Caco-2 (cell line): ENCODE data around the gene CDK12. TPM values are rescaled to one million over a fixed set of nuclear protein-coding genes. Genes with fewer than 3 reads are reported as not detected.

Experiments
- BruUV-seq: library from RNA; stranded (reverse); fragments of 400-500 nt; replicated peaks from 2 replicates; lab custom pipeline; 2021; lab: Mats Ljungman, UMichigan
- CTCF ChIA-PET: fragments of 300-600 bp; sonication (Branson Sonifier 250); formaldehyde crosslinking; loops from one replicate; lab custom pipeline; 2022; ENCODE audit warnings: antibody characterized with exemption; lab: Charles Lee
- POLR2A ChIA-PET: fragments of 300-600 bp; sonication (Branson Sonifier 250); formaldehyde crosslinking; loops from one replicate; lab custom pipeline; 2022; ENCODE audit warnings: antibody characterized with exemption; lab: Charles Lee
- DNase-seq, 2 experiments: peaks; one replicate each; pipeline versions ENCODE4 v3.0.0 to v3.0.0-alpha.2; 2020 to 2022
- H3K27me3 ChIP-seq: replicated peaks from 2 replicates; pipeline ENCODE4 v1.6.0; 2011; ENCODE audit warnings: low read length; ENCODE audit not compliant: control insufficient read depth, insufficient read depth
- H3K36me3 ChIP-seq: 2 replicates; pipeline ENCODE4 v1.5.1; 2011; ENCODE audit warnings: low read length; ENCODE audit not compliant: control insufficient read depth, insufficient read depth
- H3K4me1 ChIP-seq: fragments of 250-450 bp; sonication (Bioruptor Pico); 2 replicates; pipeline ENCODE4 v1.5.1; 2020; ENCODE audit warnings: mild to moderate bottlenecking
- H3K4me3 ChIP-seq: 2 replicates; pipeline ENCODE4 v1.5.1; 2011; ENCODE audit warnings: low read depth, mild to moderate bottlenecking, control low read depth, low read length
- H3K9me3 ChIP-seq: fragments of 250-450 bp; sonication (Bioruptor Pico); 2 replicates; pipeline ENCODE4 v1.5.1; 2020; ENCODE audit warnings: mild to moderate bottlenecking, moderate library complexity
- H3K27ac Mint-ChIP-seq: one replicate; pipeline ENCODE4 v1.8.0; 2022; ENCODE audit warnings: mixed read lengths; ENCODE audit not compliant: unreplicated experiment
- H3K27me3 Mint-ChIP-seq: one replicate; pipeline ENCODE4 v1.8.0; 2022; ENCODE audit warnings: mixed read lengths; ENCODE audit not compliant: insufficient read depth, unreplicated experiment
- H3K36me3 Mint-ChIP-seq: one replicate; pipeline ENCODE4 v1.8.0; 2022; ENCODE audit warnings: mild to moderate bottlenecking, mixed read lengths; ENCODE audit not compliant: insufficient read depth, unreplicated experiment
- H3K4me1 Mint-ChIP-seq: one replicate; pipeline ENCODE4 v1.8.0; 2022; ENCODE audit warnings: low read depth, mixed read lengths; ENCODE audit not compliant: unreplicated experiment
- H3K4me3 Mint-ChIP-seq: one replicate; pipeline ENCODE4 v1.8.0; 2022; ENCODE audit warnings: mild to moderate bottlenecking, moderate library complexity, mixed read lengths; ENCODE audit not compliant: unreplicated experiment
- H3K9me3 Mint-ChIP-seq: one replicate; pipeline ENCODE4 v1.8.0; 2022; ENCODE audit warnings: mixed read lengths; ENCODE audit not compliant: unreplicated experiment
- CTCF ChIP-seq, 2 experiments: fragments of 200-600 bp in 1 of 2; IDR thresholded peaks; 1 replicate in 1 of 2; 2 replicates in 1 of 2; pipeline versions ENCODE4 v1.5.1 to v1.8.0; 2011 to 2022; ENCODE audit warnings: antibody characterized with exemption in 1 of 2, control low read depth in 1 of 2, inconsistent platforms in 1 of 2, low read depth in 1 of 2, low read length in 1 of 2, mild to moderate bottlenecking in 1 of 2, moderate library complexity in 1 of 2; ENCODE audit not compliant: insufficient read depth in 1 of 2, severe bottlenecking in 1 of 2, unreplicated experiment in 1 of 2
- intact Hi-C: fragments of 100-400 bp; cut with micrococcal nuclease; formaldehyde crosslinking; loops from one replicate; pipeline ENCODE4 v1.10.0; 2022; ENCODE audit not compliant: unreplicated experiment
- total RNA-seq: library from RNA; stranded (reverse); gene quantifications from 2 replicates; pipeline ENCODE4 v1.2.3, GENCODE V29; 2022

Gene CDK12
- total RNA-seq, 1 experiment from 2014 or later: 85.5 TPM

GRCh38 chr17:39540611-39541010 is 79.3 kb downstream of the CDK12 start:
- Histone ChIP-seq H3K4me3 (no peak overlapping the region), H3K36me3 (no peaks in the 10 kb centered on the region), H3K4me1 (peaks cover 25% of the 10 kb centered on the region), H3K9me3 (no peaks in the 10 kb centered on the region), H3K27me3 (no peaks in the 10 kb centered on the region)
- intact Hi-C loops: no loop called here
- DNase-seq: peak in 1 of 2 experiments; percentile 21
- Mint-ChIP-seq H3K27me3 (no peaks in the 10 kb centered on the region), H3K4me1 (peaks cover 15% of the 10 kb centered on the region), H3K9me3 (no peaks in the 10 kb centered on the region), H3K4me3 (no peak overlapping the region), H3K27ac (no peak overlapping the region), H3K36me3 (no peaks in the 10 kb centered on the region)
- no TSS peak for BruUV-seq
- CTCF ChIA-PET: interaction anchor here (0.6 to 0.7 kb wide), 2 partner anchors 112 to 1983 kb away, joined by 3 read pairs; no protein-coding TSS in a partner anchor
- POLR2A ChIA-PET: no interaction called here
- TF ChIP-seq CTCF (IDR thresholded peaks at IDR 0.05; ENCODE audit: insufficient read depth in 1 of 2, low read depth in 1 of 2, low read length in 1 of 2, severe bottlenecking in 1 of 2, unreplicated experiment in 1 of 2): no peak

DNA sequence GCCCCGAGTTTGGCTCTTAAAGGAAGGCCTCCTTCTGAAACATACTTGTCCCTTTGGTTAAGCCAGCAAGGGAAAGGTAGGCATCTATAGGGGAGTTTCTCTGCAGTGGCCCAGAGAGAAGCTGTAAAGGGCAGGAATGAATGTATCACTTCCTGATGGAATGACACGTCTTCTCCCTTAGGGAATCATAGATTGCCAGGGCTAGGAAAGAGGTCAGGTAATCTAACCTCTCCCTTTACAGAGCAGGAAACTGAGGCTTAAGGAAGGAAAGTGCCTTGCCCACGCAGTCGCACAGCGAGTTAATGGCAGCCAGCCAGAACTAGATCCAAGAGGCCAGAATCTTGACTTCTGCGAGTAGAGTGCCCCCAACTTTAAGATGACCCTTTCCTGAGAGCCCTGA is 80.4 kb downstream of the CDK12 start:
- DNase-seq: peak in 1 of 2 experiments; percentile 3
- H3K4me3 Mint-ChIP-seq: no peak overlapping the region
- H3K36me3 ChIP-seq: no peaks in the 10 kb centered on the region
- no peak for TF ChIP-seq CTCF (IDR thresholded peaks at IDR 0.05; ENCODE audit: insufficient read depth in 1 of 2, low read depth in 1 of 2, low read length in 1 of 2, severe bottlenecking in 1 of 2, unreplicated experiment in 1 of 2)
- no peaks in the 10 kb centered on the region for H3K27me3 Mint-ChIP-seq
- no peak overlapping the region for H3K4me3 ChIP-seq
- H3K4me1 ChIP-seq: peaks cover 17% of the 10 kb centered on the region
- ChIA-PET CTCF (no interaction called here), POLR2A (no interaction called here)
- no peaks in the 10 kb centered on the region for H3K9me3 Mint-ChIP-seq
- BruUV-seq: no TSS peak
- no peaks in the 10 kb centered on the region for H3K36me3 Mint-ChIP-seq
- no peaks in the 10 kb centered on the region for H3K27me3 ChIP-seq
- H3K4me1 Mint-ChIP-seq: peaks cover 15% of the 10 kb centered on the region
- intact Hi-C loops: no loop called here
- no peaks in the 10 kb centered on the region for H3K9me3 ChIP-seq
- H3K27ac Mint-ChIP-seq: no peak overlapping the region

DNA sequence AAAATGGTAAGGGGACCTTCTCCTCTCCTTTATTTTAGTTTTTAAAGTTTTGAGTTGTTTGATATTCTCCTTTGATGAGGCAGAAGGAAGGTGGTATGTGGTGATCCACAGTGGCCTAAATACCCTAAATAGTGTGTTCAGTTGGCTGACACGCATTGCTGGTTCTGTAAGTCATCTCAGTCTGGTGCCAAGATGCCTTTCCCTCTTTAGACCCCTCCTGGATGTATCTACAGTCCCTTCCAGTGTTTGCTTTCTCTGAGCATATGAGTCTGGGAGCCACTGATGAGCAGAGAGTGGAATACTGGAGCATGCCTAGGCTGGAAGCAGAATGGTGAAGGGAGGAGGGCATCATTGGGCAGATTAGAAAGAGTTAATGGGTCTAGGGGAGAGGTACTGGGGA is 81.9 kb downstream of the CDK12 start:
- Mint-ChIP-seq H3K4me1 (peaks cover 12% of the 10 kb centered on the region), H3K9me3 (no peaks in the 10 kb centered on the region), H3K27ac (no peak overlapping the region), H3K36me3 (no peaks in the 10 kb centered on the region), H3K27me3 (no peaks in the 10 kb centered on the region), H3K4me3 (no peak overlapping the region)
- no TSS peak for BruUV-seq
- POLR2A ChIA-PET: no interaction called here
- no peaks in the 10 kb centered on the region for H3K27me3 ChIP-seq
- peaks cover 8% of the 10 kb centered on the region for H3K4me1 ChIP-seq
- no peak overlapping the region for H3K4me3 ChIP-seq
- CTCF ChIA-PET: interaction anchor here (1.2 kb wide), 1 partner anchor 80 kb away, joined by 3 read pairs; no protein-coding TSS in a partner anchor
- TF ChIP-seq CTCF (IDR thresholded peaks at IDR 0.05; ENCODE audit: insufficient read depth in 1 of 2, low read depth in 1 of 2, low read length in 1 of 2, severe bottlenecking in 1 of 2, unreplicated experiment in 1 of 2): no peak
- H3K36me3 ChIP-seq: no peaks in the 10 kb centered on the region
- intact Hi-C loops: no loop called here
- peak in 1 of 2 experiments; percentile 12 for DNase-seq
- H3K9me3 ChIP-seq: no peaks in the 10 kb centered on the region
